Measurements from ENCODE around the gene ARHGAP29.

ARHGAP29 gene

DNA sequence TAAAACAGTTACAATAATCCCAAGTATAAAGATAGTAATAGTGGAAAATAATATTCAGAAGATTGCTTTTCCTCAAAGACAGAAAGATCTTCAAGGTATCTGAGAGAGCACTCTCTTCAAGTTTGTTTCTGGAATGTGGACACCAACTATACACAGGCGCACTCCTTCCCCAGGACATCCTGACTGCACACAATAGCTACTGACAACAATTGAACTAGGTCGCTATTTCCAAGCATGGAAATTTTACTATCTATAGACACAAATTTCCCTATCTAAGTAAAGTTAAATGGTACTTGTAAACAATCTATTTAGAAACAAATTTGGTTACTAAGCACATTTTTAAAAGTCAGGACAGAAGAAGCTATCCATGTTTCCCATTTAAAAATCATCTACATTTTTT lies 19.1 kb downstream of the ARHGAP29 start:
- POLR2A ChIA-PET: no interaction called here
- Histone ChIP-seq H3K36me3 (ENCODE audit: control insufficient read depth in 2 of 2, insufficient read depth in 1 of 2, low read length in 2 of 2) (no peaks in the 10 kb centered on the region), H3K9me3 (ENCODE audit: control insufficient read depth, insufficient read depth, low read depth, low read length) (no peaks in the 10 kb centered on the region), H3K4me1 (ENCODE audit: control insufficient read depth, insufficient read depth, low read length) (no peaks in the 10 kb centered on the region; the same call in 1 of the 2 replicates), H3K27ac (ENCODE audit: extremely low read depth, low read depth, low read length) (no peak overlapping the region), H3K4me3 (ENCODE audit: low read depth, low read length) (no peak overlapping the region)
- CTCF ChIA-PET: no interaction called here
- TF ChIP-seq, protein P1, sequence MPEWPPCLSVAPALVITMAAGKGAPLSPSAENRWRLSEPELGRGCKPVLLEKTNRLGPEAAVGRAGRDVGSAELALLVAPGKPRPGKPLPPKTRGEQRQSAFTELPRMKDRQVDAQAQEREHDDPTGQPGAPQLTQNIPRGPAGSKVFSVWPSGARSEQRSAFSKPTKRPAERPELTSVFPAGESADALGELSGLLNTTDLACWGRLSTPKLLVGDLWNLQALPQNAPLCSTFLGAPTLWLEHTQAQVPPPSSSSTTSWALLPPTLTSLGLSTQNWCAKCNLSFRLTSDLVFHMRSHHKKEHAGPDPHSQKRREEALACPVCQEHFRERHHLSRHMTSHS (tag by site-specific recombination; IDR thresholded peaks at IDR 0.05): no peak
- TF ChIP-seq GLIS2 (tag by site-specific recombination; IDR thresholded peaks at IDR 0.05): no peak

DNA sequence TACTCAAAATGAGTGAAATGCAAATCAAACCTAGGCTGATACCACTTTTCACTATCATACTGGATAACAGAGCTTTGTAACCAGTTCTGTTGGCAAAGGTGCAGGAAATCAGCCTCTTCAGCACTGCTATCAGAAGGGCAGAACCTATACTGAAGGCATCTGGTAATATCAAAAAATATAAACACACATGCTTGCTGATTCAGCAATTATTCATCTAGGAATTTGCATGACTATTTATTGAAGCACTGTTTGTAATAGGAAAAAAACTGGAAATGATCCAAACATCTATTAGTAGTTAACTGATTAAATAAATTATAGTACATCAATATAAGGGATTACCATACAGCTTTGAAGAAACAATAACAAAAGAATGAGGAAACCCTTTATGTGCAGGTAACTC lies 21.4 kb downstream of the ARHGAP29 start:
- Histone ChIP-seq H3K4me3 (ENCODE audit: low read depth, low read length) (no peak overlapping the region), H3K4me1 (ENCODE audit: control insufficient read depth, insufficient read depth, low read length) (no peaks in the 10 kb centered on the region; the same call in 1 of the 2 replicates), H3K36me3 (ENCODE audit: control insufficient read depth in 2 of 2, insufficient read depth in 1 of 2, low read length in 2 of 2) (no peaks in the 10 kb centered on the region; a peak in 1 of 3 replicates), H3K9me3 (ENCODE audit: control insufficient read depth, insufficient read depth, low read depth, low read length) (no peaks in the 10 kb centered on the region), H3K27ac (ENCODE audit: extremely low read depth, low read depth, low read length) (no peak overlapping the region)
- TF ChIP-seq ZNF302 (tag by site-specific recombination; IDR thresholded peaks at IDR 0.05; ENCODE audit: low read depth) (no peak), ZNF239 (tag by site-specific recombination; IDR thresholded peaks at IDR 0.05) (no peak), ZNF596 (tag by site-specific recombination; IDR thresholded peaks at IDR 0.05) (no peak), ZNF155 (tag by site-specific recombination; IDR thresholded peaks at IDR 0.05) (no peak), ZNF223 (tag by site-specific recombination; IDR thresholded peaks at IDR 0.05) (no peak)
- TF ChIP-seq, protein P2, sequence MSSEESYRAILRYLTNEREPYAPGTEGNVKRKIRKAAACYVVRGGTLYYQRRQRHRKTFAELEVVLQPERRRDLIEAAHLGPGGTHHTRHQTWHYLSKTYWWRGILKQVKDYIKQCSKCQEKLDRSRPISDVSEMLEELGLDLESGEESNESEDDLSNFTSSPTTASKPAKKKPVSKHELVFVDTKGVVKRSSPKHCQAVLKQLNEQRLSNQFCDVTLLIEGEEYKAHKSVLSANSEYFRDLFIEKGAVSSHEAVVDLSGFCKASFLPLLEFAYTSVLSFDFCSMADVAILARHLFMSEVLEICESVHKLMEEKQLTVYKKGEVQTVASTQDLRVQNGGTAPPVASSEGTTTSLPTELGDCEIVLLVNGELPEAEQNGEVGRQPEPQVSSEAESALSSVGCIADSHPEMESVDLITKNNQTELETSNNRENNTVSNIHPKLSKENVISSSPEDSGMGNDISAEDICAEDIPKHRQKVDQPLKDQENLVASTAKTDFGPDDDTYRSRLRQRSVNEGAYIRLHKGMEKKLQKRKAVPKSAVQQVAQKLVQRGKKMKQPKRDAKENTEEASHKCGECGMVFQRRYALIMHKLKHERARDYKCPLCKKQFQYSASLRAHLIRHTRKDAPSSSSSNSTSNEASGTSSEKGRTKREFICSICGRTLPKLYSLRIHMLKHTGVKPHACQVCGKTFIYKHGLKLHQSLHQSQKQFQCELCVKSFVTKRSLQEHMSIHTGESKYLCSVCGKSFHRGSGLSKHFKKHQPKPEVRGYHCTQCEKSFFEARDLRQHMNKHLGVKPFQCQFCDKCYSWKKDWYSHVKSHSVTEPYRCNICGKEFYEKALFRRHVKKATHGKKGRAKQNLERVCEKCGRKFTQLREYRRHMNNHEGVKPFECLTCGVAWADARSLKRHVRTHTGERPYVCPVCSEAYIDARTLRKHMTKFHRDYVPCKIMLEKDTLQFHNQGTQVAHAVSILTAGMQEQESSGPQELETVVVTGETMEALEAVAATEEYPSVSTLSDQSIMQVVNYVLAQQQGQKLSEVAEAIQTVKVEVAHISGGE (tag by site-specific recombination; conservative IDR thresholded peaks at IDR 0.05; ENCODE audit: low read depth): no peak
- TF ChIP-seq, protein P3, sequence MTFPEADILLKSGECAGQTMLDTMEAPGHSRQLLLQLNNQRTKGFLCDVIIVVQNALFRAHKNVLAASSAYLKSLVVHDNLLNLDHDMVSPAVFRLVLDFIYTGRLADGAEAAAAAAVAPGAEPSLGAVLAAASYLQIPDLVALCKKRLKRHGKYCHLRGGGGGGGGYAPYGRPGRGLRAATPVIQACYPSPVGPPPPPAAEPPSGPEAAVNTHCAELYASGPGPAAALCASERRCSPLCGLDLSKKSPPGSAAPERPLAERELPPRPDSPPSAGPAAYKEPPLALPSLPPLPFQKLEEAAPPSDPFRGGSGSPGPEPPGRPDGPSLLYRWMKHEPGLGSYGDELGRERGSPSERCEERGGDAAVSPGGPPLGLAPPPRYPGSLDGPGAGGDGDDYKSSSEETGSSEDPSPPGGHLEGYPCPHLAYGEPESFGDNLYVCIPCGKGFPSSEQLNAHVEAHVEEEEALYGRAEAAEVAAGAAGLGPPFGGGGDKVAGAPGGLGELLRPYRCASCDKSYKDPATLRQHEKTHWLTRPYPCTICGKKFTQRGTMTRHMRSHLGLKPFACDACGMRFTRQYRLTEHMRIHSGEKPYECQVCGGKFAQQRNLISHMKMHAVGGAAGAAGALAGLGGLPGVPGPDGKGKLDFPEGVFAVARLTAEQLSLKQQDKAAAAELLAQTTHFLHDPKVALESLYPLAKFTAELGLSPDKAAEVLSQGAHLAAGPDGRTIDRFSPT (tag by site-specific recombination; IDR thresholded peaks at IDR 0.05): no peak
- POLR2A ChIA-PET: no interaction called here
- CTCF ChIA-PET: no interaction called here

DNA sequence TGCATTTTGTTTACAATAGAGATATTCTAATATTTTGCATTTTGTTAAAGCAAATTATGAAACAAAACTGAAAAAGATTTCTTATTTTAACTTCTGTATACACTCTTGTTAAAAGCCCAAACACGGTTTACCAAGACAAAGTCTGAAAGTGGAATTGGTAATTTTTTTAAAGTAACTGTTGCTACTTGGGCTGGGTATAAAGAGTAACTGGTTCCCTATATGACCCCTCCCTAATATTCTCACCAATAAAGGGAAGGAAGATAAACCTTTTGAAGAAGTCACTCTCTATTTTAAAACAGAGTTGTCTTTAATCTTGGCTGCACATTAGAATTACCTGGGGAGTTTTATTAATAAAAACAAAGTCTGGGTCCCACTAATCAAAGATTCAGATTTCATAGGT lies 27.4 kb downstream of the ARHGAP29 start:
- CTCF ChIA-PET: interaction anchor here (1.0 to 1.3 kb wide), 3 partner anchors 27 to 148 kb away, joined by 3 read pairs; partner anchors contain the start of gene ARHGAP29
- TF ChIP-seq ZNF561 (tag by site-specific recombination; IDR thresholded peaks at IDR 0.05; ENCODE audit: borderline replicate concordance) (no peak), ZNF777 (tag by site-specific recombination; IDR thresholded peaks at IDR 0.05; ENCODE audit: borderline replicate concordance) (no peak), ZNF501 (tag by site-specific recombination; IDR thresholded peaks at IDR 0.05) (no peak), ZNF48 (tag by site-specific recombination; IDR thresholded peaks at IDR 0.05) (no peak), OVOL3 (tag by site-specific recombination; IDR thresholded peaks at IDR 0.05) (no peak), ZNF274 (IDR thresholded peaks at IDR 0.05; ENCODE audit: low read length) (no peak), ZNF274 (tag by site-specific recombination; IDR thresholded peaks at IDR 0.05; ENCODE audit: borderline replicate concordance) (no peak), ZNF654 (tag by site-specific recombination; IDR thresholded peaks at IDR 0.05; ENCODE audit: low read depth) (no peak)
- TF ChIP-seq, protein P4, sequence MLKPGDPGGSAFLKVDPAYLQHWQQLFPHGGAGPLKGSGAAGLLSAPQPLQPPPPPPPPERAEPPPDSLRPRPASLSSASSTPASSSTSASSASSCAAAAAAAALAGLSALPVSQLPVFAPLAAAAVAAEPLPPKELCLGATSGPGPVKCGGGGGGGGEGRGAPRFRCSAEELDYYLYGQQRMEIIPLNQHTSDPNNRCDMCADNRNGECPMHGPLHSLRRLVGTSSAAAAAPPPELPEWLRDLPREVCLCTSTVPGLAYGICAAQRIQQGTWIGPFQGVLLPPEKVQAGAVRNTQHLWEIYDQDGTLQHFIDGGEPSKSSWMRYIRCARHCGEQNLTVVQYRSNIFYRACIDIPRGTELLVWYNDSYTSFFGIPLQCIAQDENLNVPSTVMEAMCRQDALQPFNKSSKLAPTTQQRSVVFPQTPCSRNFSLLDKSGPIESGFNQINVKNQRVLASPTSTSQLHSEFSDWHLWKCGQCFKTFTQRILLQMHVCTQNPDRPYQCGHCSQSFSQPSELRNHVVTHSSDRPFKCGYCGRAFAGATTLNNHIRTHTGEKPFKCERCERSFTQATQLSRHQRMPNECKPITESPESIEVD (tag by site-specific recombination; IDR thresholded peaks at IDR 0.05): no peak
- TF ChIP-seq, protein P3 (tag by site-specific recombination; IDR thresholded peaks at IDR 0.05): no peak
- Histone ChIP-seq H3K4me3 (ENCODE audit: low read depth, low read length) (no peak overlapping the region), H3K27ac (ENCODE audit: extremely low read depth, low read depth, low read length) (no peak overlapping the region), H3K9me3 (ENCODE audit: control insufficient read depth, insufficient read depth, low read depth, low read length) (no peaks in the 10 kb centered on the region), H3K4me1 (ENCODE audit: control insufficient read depth, insufficient read depth, low read length) (no peaks in the 10 kb centered on the region), H3K36me3 (ENCODE audit: control insufficient read depth in 2 of 2, insufficient read depth in 1 of 2, low read length in 2 of 2) (peaks cover 0 to under 1% of the 10 kb centered on the region in 2 experiments; a peak in 2 of 3 replicates)
- POLR2A ChIA-PET: no interaction called here

Measured in HEK293 (cell line).